Middle frontal gyrus (tissue), 1 donor: ENCODE data around the gene RCBTB1.
"Not testable (repeated sequence)": the region's sequence is repeated elsewhere in the genome, so short reads cannot be mapped to it uniquely, and the experiment has no call there.

ENCODE experiments used
- DNase-seq: peaks from one replicate; pipeline ENCODE4 v3.0.0-alpha.2; 2015; ENCODE audit warnings: low spot score; ENCODE audit errors: extremely low spot score

The RCBTB1 gene

DNA sequence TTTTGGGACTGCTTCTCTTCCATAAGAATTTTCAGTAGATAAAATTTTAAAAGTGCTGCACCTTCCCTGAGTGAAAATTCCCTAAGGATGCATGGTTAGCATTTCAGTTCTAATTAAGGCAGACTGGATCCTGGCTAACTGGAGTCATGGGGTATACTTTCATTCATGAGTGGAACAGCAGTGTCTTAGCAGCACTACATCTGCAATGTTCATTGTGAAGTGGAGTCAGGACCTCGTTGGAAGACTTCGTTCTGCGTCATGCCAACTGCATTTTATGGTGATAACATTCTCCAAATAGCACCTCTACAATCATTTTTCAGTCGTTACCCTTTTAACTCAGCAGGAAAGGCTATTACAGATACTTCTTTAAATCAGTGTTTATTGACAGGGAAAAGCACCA, 64.1 kb downstream of the RCBTB1 start:
- DNase-seq = no peak

DNA sequence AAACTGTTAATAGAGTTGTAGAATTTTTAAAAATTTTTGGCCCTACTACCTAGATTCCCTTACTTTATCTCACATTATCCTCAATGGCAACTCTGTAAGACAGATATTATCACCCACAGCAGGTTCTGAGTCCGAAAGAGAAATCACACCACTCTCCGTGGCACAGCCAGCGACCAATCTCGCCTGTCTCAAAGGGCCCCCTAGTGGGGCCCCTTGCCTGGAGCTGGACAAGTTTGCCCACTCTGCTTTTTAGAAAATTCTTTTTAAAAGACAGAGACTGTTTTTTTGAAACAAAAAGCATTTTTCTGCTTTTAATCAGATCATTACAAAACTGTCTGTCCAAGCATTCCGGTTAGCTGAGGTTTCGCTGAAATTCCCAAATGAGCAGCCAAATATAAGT, 67.9 kb downstream of the RCBTB1 start:
- no peak for DNase-seq

DNA sequence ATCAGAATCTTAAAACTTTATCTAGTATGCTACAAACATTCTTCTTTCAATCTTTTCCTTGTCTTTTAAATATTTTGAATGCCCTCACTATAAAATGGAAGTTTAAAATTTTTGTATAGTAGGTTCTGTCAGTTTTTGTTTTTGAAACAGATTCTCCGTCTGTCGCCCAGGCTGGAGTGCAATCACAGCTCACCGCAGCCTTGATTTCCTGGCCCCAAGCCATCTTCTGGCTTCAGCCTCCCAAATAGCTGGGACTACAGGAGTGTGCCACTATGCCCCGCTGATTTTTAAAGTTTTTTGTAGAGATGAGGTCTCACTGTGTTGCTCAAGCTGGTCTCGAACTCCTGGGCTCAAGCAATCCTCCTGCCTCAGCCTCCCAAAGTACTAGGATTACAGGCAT, 68.9 kb downstream of the RCBTB1 start:
- no peak for DNase-seq

DNA sequence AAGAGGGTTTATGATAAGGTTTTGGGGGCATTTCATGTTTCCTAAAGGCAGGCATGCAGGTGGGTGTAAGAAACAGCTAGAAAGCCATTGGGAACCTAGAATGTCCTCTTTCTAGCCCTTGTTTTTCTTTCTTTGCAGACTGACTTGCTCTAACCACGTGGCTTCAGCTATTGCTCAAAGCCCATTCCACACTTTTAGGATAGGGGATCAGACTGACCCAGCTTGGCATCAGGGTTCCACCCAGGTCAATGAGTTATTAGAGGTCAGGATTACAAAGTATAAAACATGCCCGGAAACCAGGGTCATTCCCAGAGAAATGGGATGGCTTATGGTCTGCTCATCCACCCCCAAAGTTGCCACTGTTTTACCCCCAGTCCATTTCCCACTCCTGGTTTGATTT, 72.8 kb downstream of the RCBTB1 start:
- no peak for DNase-seq

- DNase-seq = no peak
These were observed 81.4 kb downstream of the RCBTB1 start for GRCh38 chr13:49503951-49504350.

GRCh38 chr13:49502954-49503353, 82.4 kb downstream of the RCBTB1 start:
- no peak for DNase-seq

GRCh38 chr13:49499889-49500660, 85.3 kb downstream of the RCBTB1 start:
- no peak for DNase-seq

- DNase-seq = no peak
These were observed 87.2 kb downstream of the RCBTB1 start for GRCh38 chr13:49498206-49498605.

DNA sequence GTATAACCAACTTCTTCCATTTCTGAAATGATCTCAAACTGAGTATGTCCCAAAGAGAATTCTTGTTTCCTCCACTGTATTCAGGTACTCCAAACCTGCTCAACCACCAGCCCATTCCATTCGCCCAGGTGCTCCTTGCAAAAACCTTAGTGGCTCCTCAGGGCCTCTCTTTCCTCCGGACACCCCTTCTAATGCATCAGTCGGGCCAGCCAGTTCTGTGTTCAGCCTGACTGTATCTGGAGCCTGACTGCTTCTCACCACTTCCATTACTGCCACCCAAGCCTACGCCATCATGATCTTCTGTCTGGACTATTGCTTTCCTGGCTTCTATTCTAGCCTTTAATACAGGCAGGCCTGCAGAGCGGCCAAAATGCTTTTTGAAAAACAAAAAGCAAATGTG, 88.1 kb downstream of the RCBTB1 start:
- no peak for DNase-seq

DNA sequence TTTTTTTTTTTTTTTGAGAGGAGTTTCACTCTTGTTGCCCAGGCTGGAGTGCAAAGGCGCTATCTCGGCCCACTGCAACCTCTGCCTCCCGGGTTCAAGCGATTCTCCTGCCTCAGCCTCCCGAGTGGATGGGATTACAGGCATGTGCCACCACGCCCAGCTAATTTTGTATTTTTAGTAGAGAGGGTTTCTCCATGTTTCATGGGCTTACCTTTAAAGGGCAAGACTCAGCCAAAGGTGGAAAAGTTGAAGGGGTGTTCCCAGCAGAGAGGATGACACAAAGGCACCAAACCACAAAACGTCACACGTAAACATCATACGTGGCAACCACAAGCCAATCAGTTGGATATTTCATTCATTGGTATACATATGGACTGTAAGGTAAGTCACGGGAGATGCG, 88.5 kb downstream of the RCBTB1 start:
- not testable (repeated sequence) for DNase-seq

GRCh38 chr13:49495783-49496762, 89.3 kb downstream of the RCBTB1 start, which contains the start of gene PHF11:
PHF11 (plus strand) TSS chr13:49495953; CDS start chr13:49496002, 49 bp downstream.
- DNase-seq = peak; percentile 9

GRCh38 chr13:49494645-49495044, 90.7 kb downstream of the RCBTB1 start:
- DNase-seq = no peak

DNA sequence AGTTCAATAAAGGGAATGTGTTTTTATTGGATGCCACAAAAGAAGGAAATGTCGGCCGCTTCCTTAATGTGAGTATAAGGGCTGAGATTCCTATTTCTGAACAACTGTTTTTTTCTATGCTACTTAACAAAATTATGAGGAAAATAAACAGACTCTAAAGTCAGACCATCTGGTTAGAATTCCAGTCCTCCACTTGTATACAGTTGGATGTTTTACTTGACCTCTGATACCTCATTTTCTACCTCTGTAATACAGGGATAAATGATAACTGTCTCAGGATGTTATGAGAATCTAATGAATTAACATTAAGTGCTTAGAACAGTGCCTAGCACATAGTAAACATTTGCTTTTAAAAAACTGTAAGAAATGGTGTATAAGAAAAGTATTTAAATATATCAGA, 96.8 kb downstream of the RCBTB1 start:
- no peak for DNase-seq
